D721Med (cell line): ENCODE measurements around the gene ACADSB.

Experiments
- DNase-seq: peaks from one replicate; pipeline ENCODE4 v3.0.0; 2011; ENCODE audit warnings: low spot score; ENCODE audit not compliant: insufficient read length
- FAIRE-seq: peaks from 2 replicates; lab custom pipeline; 2011; peaks lifted over from hg19 to GRCh38; lab: Jason Lieb, UNC
- TF ChIP-seq, protein P1 (sequence below): IDR thresholded peaks from 2 replicates; pipeline ENCODE4 v1.5.1; 2012; ENCODE audit warnings: mild to moderate bottlenecking, control low read depth; ENCODE audit not compliant: insufficient read depth; ENCODE audit errors: missing control alignments

Gene ACADSB

GRCh38 chr10:123103944-123104343 lies 95.1 kb downstream of the ACADSB start:
- no peak for FAIRE-seq
- TF ChIP-seq, protein P1, sequence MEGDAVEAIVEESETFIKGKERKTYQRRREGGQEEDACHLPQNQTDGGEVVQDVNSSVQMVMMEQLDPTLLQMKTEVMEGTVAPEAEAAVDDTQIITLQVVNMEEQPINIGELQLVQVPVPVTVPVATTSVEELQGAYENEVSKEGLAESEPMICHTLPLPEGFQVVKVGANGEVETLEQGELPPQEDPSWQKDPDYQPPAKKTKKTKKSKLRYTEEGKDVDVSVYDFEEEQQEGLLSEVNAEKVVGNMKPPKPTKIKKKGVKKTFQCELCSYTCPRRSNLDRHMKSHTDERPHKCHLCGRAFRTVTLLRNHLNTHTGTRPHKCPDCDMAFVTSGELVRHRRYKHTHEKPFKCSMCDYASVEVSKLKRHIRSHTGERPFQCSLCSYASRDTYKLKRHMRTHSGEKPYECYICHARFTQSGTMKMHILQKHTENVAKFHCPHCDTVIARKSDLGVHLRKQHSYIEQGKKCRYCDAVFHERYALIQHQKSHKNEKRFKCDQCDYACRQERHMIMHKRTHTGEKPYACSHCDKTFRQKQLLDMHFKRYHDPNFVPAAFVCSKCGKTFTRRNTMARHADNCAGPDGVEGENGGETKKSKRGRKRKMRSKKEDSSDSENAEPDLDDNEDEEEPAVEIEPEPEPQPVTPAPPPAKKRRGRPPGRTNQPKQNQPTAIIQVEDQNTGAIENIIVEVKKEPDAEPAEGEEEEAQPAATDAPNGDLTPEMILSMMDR, result no peak
- DNase-seq, result no peak
